Gastroesophageal sphincter (tissue), 4 donors: ENCODE data around the gene CPN1. TPM values are rescaled to one million over a fixed set of nuclear protein-coding genes. Genes with fewer than 3 reads are reported as not detected.
"Not testable (repeated sequence)": the region's sequence is repeated elsewhere in the genome, so short reads cannot be mapped to it uniquely, and the experiment has no call there.

Experiments
- ATAC-seq: fragments of 150-250 bp; one replicate; pipeline ENCODE4 v1.9.1; 2016; ENCODE audit warnings: mild to moderate bottlenecking, moderate library complexity
- H3K27ac ChIP-seq, 4 donors: fragments of 200-600 bp; sonication (generic) in 3 of 4; 1 replicate in 3 of 4; 2 replicates in 1 of 4; pipeline ENCODE4 v1.5.1; 2016 to 2019
- H3K27me3 ChIP-seq: fragments of 200-600 bp; sonication (generic); one replicate; pipeline ENCODE4 v1.5.1; 2019
- H3K36me3 ChIP-seq, 2 donors: fragments of 200-600 bp; sonication (generic); one replicate each; pipeline ENCODE4 v1.5.1; 2019; ENCODE audit warnings: control low read depth in 1 of 2
- H3K4me1 ChIP-seq, 3 donors: fragments of 200-600 bp; sonication (generic); 1 replicate in 2 of 3; 2 replicates in 1 of 3; pipeline ENCODE4 v1.5.1; 2016 to 2019; ENCODE audit warnings: control low read depth in 2 of 3
- H3K4me3 ChIP-seq, 2 donors: fragments of 200-600 bp; sonication (generic); one replicate each; pipeline ENCODE4 v1.5.1; 2019; ENCODE audit warnings: mild to moderate bottlenecking in 1 of 2, moderate library complexity in 1 of 2
- H3K9me3 ChIP-seq, 3 donors: fragments of 200-600 bp; sonication (generic); one replicate each; pipeline ENCODE4 v1.5.1; 2017 to 2019; ENCODE audit warnings: control low read depth in 2 of 3
- EP300 ChIP-seq: sonication (generic); formaldehyde crosslinking; IDR thresholded peaks from one replicate; pipeline ENCODE4 v1.6.1; 2017; ENCODE audit warnings: antibody characterized with exemption, mild to moderate bottlenecking
- POLR2A ChIP-seq, 2 donors: fragments of 450-650 bp; IDR thresholded peaks; one replicate each; pipeline ENCODE4 v1.6.1; 2017; ENCODE audit warnings: antibody characterized with exemption in 2 of 2, mild to moderate bottlenecking in 2 of 2, moderate library complexity in 1 of 2
- POLR2AphosphoS5 ChIP-seq: sonication (generic); formaldehyde crosslinking; IDR thresholded peaks from one replicate; pipeline ENCODE4 v1.6.1; 2017; ENCODE audit warnings: antibody characterized with exemption
- WGBS, 2 donors: methylation state at CpG; one replicate each; pipeline ENCODE4 v1.1.5; 2018; ENCODE audit warnings: low coverage in 1 of 2; 5-methylcytosine and 5-hydroxymethylcytosine counted together
- total RNA-seq, 4 donors: library from RNA; depleted of rRNA; stranded (reverse); fragments of >200 nt; gene quantifications; one replicate each; pipeline ENCODE4 v1.1.0, GENCODE V29; 2016
- TF ChIP-seq, protein P1 (sequence below), 4 experiments: fragments of 200-600 bp in 2 of 4; fragments of 450-650 bp in 2 of 4; sonication (generic) in 1 of 4; IDR thresholded peaks; one replicate each; pipeline ENCODE4 v1.5.1; 2017 to 2019; ENCODE audit warnings: antibody characterized with exemption in 4 of 4, mild to moderate bottlenecking in 2 of 4, moderate library complexity in 2 of 4

Gene CPN1
- not detected for total RNA-seq

DNA sequence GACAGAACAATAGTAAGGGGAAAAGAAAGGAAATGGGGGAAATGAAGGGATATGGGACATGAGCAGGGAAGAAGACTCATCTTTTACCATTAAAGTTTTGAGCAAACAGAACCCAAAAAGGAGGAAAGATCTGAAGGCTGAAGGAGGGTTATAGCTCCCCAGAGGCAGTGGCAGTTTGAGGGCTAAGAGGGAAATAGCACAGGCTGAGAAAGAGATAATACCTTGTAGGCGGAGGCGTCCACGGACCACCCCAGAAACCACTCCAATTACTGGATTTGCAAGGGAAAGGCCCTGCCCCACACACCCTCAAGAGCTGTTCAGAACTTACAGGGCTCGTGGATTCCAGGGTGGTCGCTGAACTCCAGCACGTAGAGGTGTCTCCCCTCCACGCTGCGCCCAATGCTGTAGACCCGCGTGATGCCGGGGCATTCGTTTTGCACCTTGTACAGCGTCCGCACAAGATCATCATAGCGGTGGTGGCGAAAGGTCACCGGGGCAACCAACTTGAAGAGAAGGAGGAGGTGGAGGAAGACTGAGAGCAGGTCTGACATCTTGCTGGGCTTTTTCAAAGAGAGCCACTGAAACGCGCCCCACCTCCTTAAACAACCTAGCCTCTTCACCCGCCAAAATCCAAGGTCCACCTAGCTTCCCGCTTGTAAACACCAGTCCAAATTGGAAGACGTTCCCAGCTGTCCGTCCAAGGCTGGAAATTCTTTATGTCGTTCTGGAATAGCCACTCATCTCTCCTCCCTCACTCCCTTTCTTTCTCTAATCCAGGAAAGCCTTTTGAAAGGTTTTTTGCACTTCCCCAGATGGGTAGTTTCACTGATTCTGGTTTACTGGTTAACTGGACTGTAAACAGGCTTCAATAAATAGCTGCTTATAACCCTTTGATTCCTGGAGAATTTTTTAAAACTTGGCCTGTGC is at the start of gene CPN1:
CPN1 (minus strand) TSS at position 795 of the 927 bp plus-strand sequence; CDS start at position 551, 244 bp downstream.
- Histone ChIP-seq H3K27me3 (peaks cover 25% of the 10 kb centered on the region), H3K4me3 (no peak within 1 kb of the TSS), H3K27ac (no peak within 1 kb of the TSS), H3K9me3 (no peaks in the 10 kb centered on the region), H3K4me1 (no peaks in the 10 kb centered on the region), H3K36me3 (no peaks in the 10 kb centered on the region)
- TF ChIP-seq POLR2AphosphoS5 (no peak), POLR2A (IDR thresholded peaks at IDR 0.05) (no peak), EP300 (no peak)
- TF ChIP-seq, protein P1, sequence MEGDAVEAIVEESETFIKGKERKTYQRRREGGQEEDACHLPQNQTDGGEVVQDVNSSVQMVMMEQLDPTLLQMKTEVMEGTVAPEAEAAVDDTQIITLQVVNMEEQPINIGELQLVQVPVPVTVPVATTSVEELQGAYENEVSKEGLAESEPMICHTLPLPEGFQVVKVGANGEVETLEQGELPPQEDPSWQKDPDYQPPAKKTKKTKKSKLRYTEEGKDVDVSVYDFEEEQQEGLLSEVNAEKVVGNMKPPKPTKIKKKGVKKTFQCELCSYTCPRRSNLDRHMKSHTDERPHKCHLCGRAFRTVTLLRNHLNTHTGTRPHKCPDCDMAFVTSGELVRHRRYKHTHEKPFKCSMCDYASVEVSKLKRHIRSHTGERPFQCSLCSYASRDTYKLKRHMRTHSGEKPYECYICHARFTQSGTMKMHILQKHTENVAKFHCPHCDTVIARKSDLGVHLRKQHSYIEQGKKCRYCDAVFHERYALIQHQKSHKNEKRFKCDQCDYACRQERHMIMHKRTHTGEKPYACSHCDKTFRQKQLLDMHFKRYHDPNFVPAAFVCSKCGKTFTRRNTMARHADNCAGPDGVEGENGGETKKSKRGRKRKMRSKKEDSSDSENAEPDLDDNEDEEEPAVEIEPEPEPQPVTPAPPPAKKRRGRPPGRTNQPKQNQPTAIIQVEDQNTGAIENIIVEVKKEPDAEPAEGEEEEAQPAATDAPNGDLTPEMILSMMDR (IDR thresholded peaks at IDR 0.05) = no peak
- no peak for ATAC-seq
- 76 to 91% methylated on average over 8 to 14 of the region's 24 CpGs for WGBS, 2 donors

DNA sequence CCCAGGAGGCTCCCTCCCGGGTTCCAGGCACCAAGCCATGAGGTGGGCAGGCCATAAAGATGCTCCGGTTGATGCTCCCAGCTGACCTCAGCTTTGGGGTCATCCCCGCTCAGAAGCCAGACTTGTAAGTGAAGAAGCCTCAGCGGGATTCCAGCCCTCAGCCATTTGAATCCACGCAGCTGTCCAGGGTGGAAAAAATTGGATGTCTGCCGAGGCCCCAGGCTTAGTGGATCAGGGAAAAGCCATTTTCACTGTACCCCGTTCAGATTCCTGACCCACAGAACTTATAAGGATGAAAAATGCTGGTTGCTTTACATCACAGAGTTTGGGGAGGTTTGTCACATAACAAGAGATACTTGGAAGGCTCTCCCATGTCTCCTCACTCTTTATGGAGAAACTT is 49.2 kb upstream of the CPN1 start:
- WGBS, 2 donors = 43% methylated on average over 4 of the region's 7 CpGs; no CpG with 5 or more reads in 1 of the 2 donors
- Histone ChIP-seq H3K36me3 (no peaks in the 10 kb centered on the region), H3K4me1 (no peaks in the 10 kb centered on the region), H3K27ac (no peak overlapping the region), H3K27me3 (no peaks in the 10 kb centered on the region), H3K9me3 (peaks cover 0 to 9% (median 0%) of the 10 kb centered on the region in 3 donors), H3K4me3 (no peak overlapping the region)
- TF ChIP-seq EP300 (no peak), POLR2A (IDR thresholded peaks at IDR 0.05) (no peak), POLR2AphosphoS5 (no peak)
- TF ChIP-seq, protein P1 (IDR thresholded peaks at IDR 0.05) = no peak
- ATAC-seq = no peak

DNA sequence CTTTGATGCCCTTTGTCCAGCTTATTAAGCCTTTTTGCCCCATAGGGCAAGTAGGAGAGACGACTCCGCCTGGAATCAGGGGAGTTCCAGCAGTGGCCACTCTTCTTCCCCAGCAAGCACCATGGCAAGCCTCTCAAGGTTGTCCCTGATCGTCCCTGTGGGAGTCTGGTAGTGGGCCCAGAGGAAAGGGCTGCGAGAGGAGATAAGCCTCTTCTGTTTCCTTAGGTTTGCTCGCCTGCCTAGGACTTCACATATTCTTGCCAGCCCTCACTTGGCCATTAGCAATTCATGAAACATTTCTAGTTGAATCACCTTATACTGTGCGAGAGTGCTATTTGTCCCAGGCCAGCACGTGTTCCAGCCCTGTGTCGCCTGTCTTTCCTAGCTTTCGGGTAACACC is 47.8 kb upstream of the CPN1 start:
- ATAC-seq = peak; percentile 67
- H3K4me1 ChIP-seq = no peaks in the 10 kb centered on the region
- no peak overlapping the region for H3K4me3 ChIP-seq
- peaks cover 0 to 3% (median 0%) of the 10 kb centered on the region in 3 donors for H3K9me3 ChIP-seq
- H3K27ac ChIP-seq = no peak overlapping the region
- no peaks in the 10 kb centered on the region for H3K27me3 ChIP-seq
- no peak for TF ChIP-seq POLR2AphosphoS5
- TF ChIP-seq, protein P1 (IDR thresholded peaks at IDR 0.05) = no peak
- WGBS, 2 donors = 62 to 87% methylated on average over 3 to 7 of the region's 9 CpGs
- no peaks in the 10 kb centered on the region for H3K36me3 ChIP-seq

DNA sequence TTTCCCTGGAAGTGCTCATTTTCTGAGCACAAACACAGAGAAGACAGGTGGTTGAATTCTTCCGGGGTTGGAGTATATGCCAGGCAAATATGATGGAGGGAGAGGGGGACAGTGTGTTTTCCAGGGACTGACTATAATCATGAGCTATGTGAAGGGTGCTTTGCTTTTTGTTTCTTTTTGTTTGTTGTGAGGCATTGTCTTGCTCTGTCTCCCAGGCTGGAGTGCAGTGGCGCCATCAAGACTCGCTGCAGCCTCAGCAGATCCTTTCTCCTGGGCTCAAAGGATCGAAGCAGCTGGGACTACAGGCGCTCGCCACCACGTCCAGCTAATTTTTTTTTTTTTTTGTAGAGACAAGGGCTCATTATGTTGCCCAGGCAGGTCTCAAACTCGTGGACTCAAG is 47.3 kb upstream of the CPN1 start:
- no peak overlapping the region for H3K4me3 ChIP-seq
- ATAC-seq = no peak
- H3K9me3 ChIP-seq = no peaks in the 10 kb centered on the region
- WGBS, 2 donors = 56 to 73% methylated on average over 5 of the region's 8 CpGs
- H3K36me3 ChIP-seq = no peaks in the 10 kb centered on the region
- no peaks in the 10 kb centered on the region for H3K27me3 ChIP-seq
- no peak overlapping the region for H3K27ac ChIP-seq
- TF ChIP-seq, protein P1 (IDR thresholded peaks at IDR 0.05) = no peak
- no peak for TF ChIP-seq POLR2A (IDR thresholded peaks at IDR 0.05)
- no peak for TF ChIP-seq POLR2AphosphoS5
- TF ChIP-seq EP300 = no peak
- no peaks in the 10 kb centered on the region for H3K4me1 ChIP-seq

DNA sequence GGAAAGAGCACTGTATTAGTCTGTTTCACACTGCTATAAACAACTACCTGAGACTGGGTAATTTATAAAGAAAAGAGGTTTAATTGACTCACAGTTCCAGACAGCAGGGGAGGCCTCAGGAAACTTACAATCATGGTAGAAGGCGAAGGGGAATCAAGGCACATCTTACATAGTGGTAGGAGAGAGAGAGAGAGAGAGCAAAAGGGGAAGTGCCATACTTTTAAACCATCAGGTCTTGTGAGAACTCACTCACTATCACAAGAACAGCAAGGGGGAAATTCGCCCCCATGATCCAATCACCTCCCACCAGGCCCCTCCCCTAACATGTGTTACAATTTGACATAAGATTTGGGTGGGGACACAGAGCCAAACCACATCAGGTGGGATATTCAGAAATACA is 43.7 kb upstream of the CPN1 start:
- 94 to 100% methylated on average over 1 to 2 of the region's 2 CpGs for whole genome bisulfite sequencing, 2 donors
- ATAC-seq, H3K9me3 ChIP-seq, H3K36me3 ChIP-seq, H3K27ac ChIP-seq, H3K4me1 ChIP-seq, H3K4me3 ChIP-seq, H3K27me3 ChIP-seq: not testable (repeated sequence)
